GM18907 (cell line): ENCODE data around the gene WNT11.
"Not testable (repeated sequence)": the region's sequence is repeated elsewhere in the genome, so short reads cannot be mapped to it uniquely, and the experiment has no call there.

Experiments used
- ATAC-seq: cut with Tn5 transposase; IDR thresholded peaks from one replicate; pipeline ENCODE4 v1.9.1; 2021; ENCODE audit warnings: mild to moderate bottlenecking, moderate library complexity; ENCODE audit not compliant: unreplicated experiment

Gene WNT11

GRCh38 chr11:76203131-76203925 is 3.0 kb downstream of the WNT11 start:
- no peak for ATAC-seq

- ATAC-seq: no peak
These were observed 4.5 kb downstream of the WNT11 start for GRCh38 chr11:76201672-76202412.

GRCh38 chr11:76201056-76201455 is 5.2 kb downstream of the WNT11 start:
- ATAC-seq: no peak

GRCh38 chr11:76200006-76200940 is 6.0 kb downstream of the WNT11 start:
- ATAC-seq: no peak

GRCh38 chr11:76198691-76199090 is 7.6 kb downstream of the WNT11 start:
- ATAC-seq: not testable (repeated sequence)

- no peak for ATAC-seq
These were observed 8.2 kb downstream of the WNT11 start for GRCh38 chr11:76197941-76198640.

- ATAC-seq: no peak
These were observed 9.0 kb downstream of the WNT11 start for GRCh38 chr11:76197332-76197731.

- ATAC-seq: no peak
These were observed 9.5 kb downstream of the WNT11 start for GRCh38 chr11:76196849-76197248.

GRCh38 chr11:76194872-76195668 is 11.2 kb downstream of the WNT11 start:
- ATAC-seq: no peak

GRCh38 chr11:76193219-76193618 is 13.1 kb downstream of the WNT11 start:
- no peak for ATAC-seq

GRCh38 chr11:76190376-76190775 is 15.9 kb downstream of the WNT11 start:
- ATAC-seq: no peak

GRCh38 chr11:76189682-76190081 is 16.6 kb downstream of the WNT11 start:
- no peak for ATAC-seq

GRCh38 chr11:76188873-76189272 is 17.4 kb downstream of the WNT11 start:
- no peak for ATAC-seq

GRCh38 chr11:76186776-76187279 is 19.5 kb downstream of the WNT11 start:
- no peak for ATAC-seq

GRCh38 chr11:76185931-76186401 is 20.3 kb downstream of the WNT11 start:
- no peak for ATAC-seq

GRCh38 chr11:76185511-76185910 is 20.8 kb downstream of the WNT11 start:
- no peak for ATAC-seq

- ATAC-seq: no peak
These were observed 21.7 kb downstream of the WNT11 start for GRCh38 chr11:76184551-76184993.

- no peak for ATAC-seq
These were observed 24.9 kb downstream of the WNT11 start for GRCh38 chr11:76181371-76181770.

- no peak for ATAC-seq
These were observed 27.2 kb downstream of the WNT11 start for GRCh38 chr11:76179147-76179546.
